Tongue (tissue), 2 donors: ENCODE measurements around the gene HPCAL1. TPM values are rescaled to one million over a fixed set of nuclear protein-coding genes. Genes with fewer than 3 reads are reported as not detected.

Experiments used
- DNase-seq: peaks from one replicate; pipeline ENCODE4 v3.0.0-alpha.2; 2015
- total RNA-seq: library from RNA; depleted of rRNA; stranded (reverse); fragments of >200 nt; gene quantifications from one replicate; pipeline ENCODE4 v1.2.3, GENCODE V29; 2014

The HPCAL1 gene
- total RNA-seq, 1 donor from 2014 or later = 37.4 TPM

GRCh38 chr2:10269711-10270610, 32.7 kb upstream of the HPCAL1 start:
- no peak for DNase-seq

- no peak for DNase-seq
Observed at GRCh38 chr2:10271509-10271908, 31.2 kb upstream of the HPCAL1 start.

GRCh38 chr2:10271946-10272345, 30.8 kb upstream of the HPCAL1 start:
- DNase-seq = no peak

- DNase-seq = no peak
Observed at GRCh38 chr2:10272464-10272863, 30.2 kb upstream of the HPCAL1 start.

GRCh38 chr2:10273215-10274175, 29.2 kb upstream of the HPCAL1 start:
- no peak for DNase-seq

- DNase-seq = no peak
Observed at GRCh38 chr2:10274376-10274775, 28.3 kb upstream of the HPCAL1 start.

GRCh38 chr2:10274983-10275802, 27.5 kb upstream of the HPCAL1 start:
- no peak for DNase-seq

- no peak for DNase-seq
Observed at GRCh38 chr2:10276481-10277292, 26.0 kb upstream of the HPCAL1 start.

GRCh38 chr2:10277293-10278028, 25.2 kb upstream of the HPCAL1 start:
- DNase-seq = no peak

- DNase-seq = no peak
Observed at GRCh38 chr2:10278029-10278762, 24.5 kb upstream of the HPCAL1 start.

- no peak for DNase-seq
Observed at GRCh38 chr2:10278763-10279471, 23.8 kb upstream of the HPCAL1 start.

- DNase-seq = no peak
Observed at GRCh38 chr2:10279472-10279870, 23.2 kb upstream of the HPCAL1 start.

- no peak for DNase-seq
Observed at GRCh38 chr2:10279946-10280463, 22.7 kb upstream of the HPCAL1 start.

GRCh38 chr2:10281891-10282290, 20.8 kb upstream of the HPCAL1 start:
- DNase-seq = no peak

- DNase-seq = no peak
Observed at GRCh38 chr2:10282611-10283105, 20.0 kb upstream of the HPCAL1 start.

GRCh38 chr2:10283106-10284062, 19.3 kb upstream of the HPCAL1 start:
- DNase-seq = no peak

- DNase-seq = no peak
Observed at GRCh38 chr2:10284108-10284870, 18.4 kb upstream of the HPCAL1 start.
